ENCODE results near the gene ITFG1. TPM values are rescaled to one million over a fixed set of nuclear protein-coding genes. Genes with fewer than 3 reads are reported as not detected.

ITFG1 gene
- total and polyA plus RNA-seq, 9 of the 15 experiments (the other 6 are each of a cell fraction or from before 2014, with no cell fraction given), result 17.1 to 83.5 (median 35.8) TPM

- TF ChIP-seq MYBL2 (IDR thresholded peaks at IDR 0.05; ENCODE audit: low read depth) (no peak), MYBL2 (CRISPR knock-in tag; IDR thresholded peaks at IDR 0.05; ENCODE audit: borderline replicate concordance) (no peak)
Observed at GRCh38 chr16:47370536-47370935, 90.3 kb downstream of the ITFG1 start (continued).

DNA sequence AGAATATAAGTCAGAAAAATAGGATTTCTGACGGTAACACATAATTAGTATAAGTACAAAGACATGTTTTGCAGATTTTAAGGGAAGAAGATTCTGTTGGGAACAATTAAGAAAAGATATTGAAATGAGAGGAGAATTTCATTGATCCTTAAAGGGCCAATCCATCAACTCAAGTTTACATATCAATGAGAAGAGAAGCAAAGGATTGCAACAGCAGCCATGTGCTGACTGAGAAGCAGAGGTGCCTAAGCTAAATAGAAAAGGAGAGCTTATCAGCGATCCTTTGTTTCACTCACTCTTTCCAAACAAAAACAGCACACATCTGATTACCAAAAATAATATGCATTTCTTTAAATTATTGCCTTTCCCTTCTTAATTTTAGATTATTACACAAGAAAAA is 94.6 kb downstream of the ITFG1 start:
- CTCF ChIA-PET (ENCODE audit: low intra/inter-chr PET ratio), result no interaction called here
- in situ Hi-C loops (cut with MboI), result no loop called here
- no peaks in the 10 kb centered on the region for H3K79me2 ChIP-seq (ENCODE audit: control insufficient read depth, insufficient read depth, low read length)
- no peaks in the 10 kb centered on the region for H4K20me1 ChIP-seq (replicated peaks; ENCODE audit: control insufficient read depth, insufficient read depth, low read length)
- intact Hi-C loops (cut with micrococcal nuclease), result no loop called here
- BruUV-seq (replicated peaks), result no TSS peak
- no peak for ATAC-seq
- H3K9ac ChIP-seq (ENCODE audit: insufficient read depth in 1 of 2, low read depth in 2 of 2, low read length in 2 of 2), result no peak overlapping the region
- H2AFZ ChIP-seq (ENCODE audit: low read depth, low read length), result no peak overlapping the region
- H3K27ac ChIP-seq (ENCODE audit: extremely low read depth, low read depth, low read length), result no peak overlapping the region
- H3K4me2 ChIP-seq (ENCODE audit: insufficient read depth, low read length), result no peak overlapping the region
- H3K4me1 ChIP-seq (replicated peaks in 1 of 2; ENCODE audit: control insufficient read depth in 2 of 2, insufficient read depth in 2 of 2, low read length in 2 of 2), result no peaks in the 10 kb centered on the region
- POLR2A ChIA-PET, result interaction anchor here (0.5 to 1.0 kb wide), 2 partner anchors 95 to 100 kb away, joined by 3 to 4 read pairs; partner anchors contain the start of genes ITFG1 and PHKB
- 48% methylated on average over 2 of the region's 2 CpGs for WGBS (ENCODE audit: insufficient coverage, low coverage, missing lambda C conversion rate)
- no peaks in the 10 kb centered on the region for H3K27me3 ChIP-seq (ENCODE audit: control insufficient read depth in 2 of 2, insufficient read depth in 2 of 2, low read length in 2 of 2)
- DNase-seq (ENCODE audit: extremely low read depth in 1 of 4, low spot score in 3 of 4), result no peak
- H3K36me3 ChIP-seq (ENCODE audit: control insufficient read depth, insufficient read depth, low read length), result peaks cover 25% of the 10 kb centered on the region; the same call in 2 of the 3 replicates
- no peaks in the 10 kb centered on the region for H3K9me1 ChIP-seq (ENCODE audit: control insufficient read depth, insufficient read depth, low read length)
- H3K9me3 ChIP-seq (replicated peaks; ENCODE audit: control insufficient read depth, insufficient read depth, low read depth, low read length), result no peaks in the 10 kb centered on the region
- FAIRE-seq, result no peak
- H3K4me3 ChIP-seq, result no peak overlapping the region
- TF ChIP-seq, protein P1, sequence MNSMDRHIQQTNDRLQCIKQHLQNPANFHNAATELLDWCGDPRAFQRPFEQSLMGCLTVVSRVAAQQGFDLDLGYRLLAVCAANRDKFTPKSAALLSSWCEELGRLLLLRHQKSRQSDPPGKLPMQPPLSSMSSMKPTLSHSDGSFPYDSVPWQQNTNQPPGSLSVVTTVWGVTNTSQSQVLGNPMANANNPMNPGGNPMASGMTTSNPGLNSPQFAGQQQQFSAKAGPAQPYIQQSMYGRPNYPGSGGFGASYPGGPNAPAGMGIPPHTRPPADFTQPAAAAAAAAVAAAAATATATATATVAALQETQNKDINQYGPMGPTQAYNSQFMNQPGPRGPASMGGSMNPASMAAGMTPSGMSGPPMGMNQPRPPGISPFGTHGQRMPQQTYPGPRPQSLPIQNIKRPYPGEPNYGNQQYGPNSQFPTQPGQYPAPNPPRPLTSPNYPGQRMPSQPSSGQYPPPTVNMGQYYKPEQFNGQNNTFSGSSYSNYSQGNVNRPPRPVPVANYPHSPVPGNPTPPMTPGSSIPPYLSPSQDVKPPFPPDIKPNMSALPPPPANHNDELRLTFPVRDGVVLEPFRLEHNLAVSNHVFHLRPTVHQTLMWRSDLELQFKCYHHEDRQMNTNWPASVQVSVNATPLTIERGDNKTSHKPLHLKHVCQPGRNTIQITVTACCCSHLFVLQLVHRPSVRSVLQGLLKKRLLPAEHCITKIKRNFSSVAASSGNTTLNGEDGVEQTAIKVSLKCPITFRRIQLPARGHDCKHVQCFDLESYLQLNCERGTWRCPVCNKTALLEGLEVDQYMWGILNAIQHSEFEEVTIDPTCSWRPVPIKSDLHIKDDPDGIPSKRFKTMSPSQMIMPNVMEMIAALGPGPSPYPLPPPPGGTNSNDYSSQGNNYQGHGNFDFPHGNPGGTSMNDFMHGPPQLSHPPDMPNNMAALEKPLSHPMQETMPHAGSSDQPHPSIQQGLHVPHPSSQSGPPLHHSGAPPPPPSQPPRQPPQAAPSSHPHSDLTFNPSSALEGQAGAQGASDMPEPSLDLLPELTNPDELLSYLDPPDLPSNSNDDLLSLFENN (IDR thresholded peaks at IDR 0.05; ENCODE audit: low read depth in 2 of 2, low read length in 2 of 2), result no peak
- TF ChIP-seq TAL1 (IDR thresholded peaks at IDR 0.05) (no peak), TEAD4 (IDR thresholded peaks at IDR 0.05; ENCODE audit: low read length) (no peak), TEAD4 (CRISPR knock-in tag; IDR thresholded peaks at IDR 0.05; ENCODE audit: borderline replicate concordance) (no peak), SNRNP70 (optimal IDR thresholded peaks at IDR 0.05; ENCODE audit: low read depth, low read length) (no peak), JUNB (CRISPR knock-in tag; conservative IDR thresholded peaks at IDR 0.05) (no peak), TRIM24 (IDR thresholded peaks at IDR 0.05) (no peak), ZNF217 (CRISPR knock-in tag; IDR thresholded peaks at IDR 0.05) (no peak), TRIM28 (IDR thresholded peaks at IDR 0.05) (no peak), ZNF280B (CRISPR knock-in tag; IDR thresholded peaks at IDR 0.05) (no peak), CEBPB (tag; IDR thresholded peaks at IDR 0.05) (no peak), ZKSCAN3 (CRISPR knock-in tag; IDR thresholded peaks at IDR 0.05) (no peak), ZFP36 (IDR thresholded peaks at IDR 0.05; ENCODE audit: low read depth, low read length, partially characterized antibody) (no peak)
- TF ChIP-seq, protein P2, sequence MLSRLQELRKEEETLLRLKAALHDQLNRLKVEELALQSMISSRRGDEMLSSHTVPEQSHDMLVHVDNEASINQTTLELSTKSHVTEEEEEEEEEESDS (CRISPR knock-in tag; IDR thresholded peaks at IDR 0.05), result no peak
- TF ChIP-seq, protein P3, sequence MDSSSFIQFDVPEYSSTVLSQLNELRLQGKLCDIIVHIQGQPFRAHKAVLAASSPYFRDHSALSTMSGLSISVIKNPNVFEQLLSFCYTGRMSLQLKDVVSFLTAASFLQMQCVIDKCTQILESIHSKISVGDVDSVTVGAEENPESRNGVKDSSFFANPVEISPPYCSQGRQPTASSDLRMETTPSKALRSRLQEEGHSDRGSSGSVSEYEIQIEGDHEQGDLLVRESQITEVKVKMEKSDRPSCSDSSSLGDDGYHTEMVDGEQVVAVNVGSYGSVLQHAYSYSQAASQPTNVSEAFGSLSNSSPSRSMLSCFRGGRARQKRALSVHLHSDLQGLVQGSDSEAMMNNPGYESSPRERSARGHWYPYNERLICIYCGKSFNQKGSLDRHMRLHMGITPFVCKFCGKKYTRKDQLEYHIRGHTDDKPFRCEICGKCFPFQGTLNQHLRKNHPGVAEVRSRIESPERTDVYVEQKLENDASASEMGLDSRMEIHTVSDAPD (CRISPR knock-in tag; IDR thresholded peaks at IDR 0.05), result no peak
